ENCODE measurements around the gene CDK18.

GRCh38 chr1:205516362-205516761 is 11.9 kb downstream of the CDK18 start:
- TF ChIP-seq EZH2 (IDR thresholded peaks at IDR 0.05; ENCODE audit: insufficient read depth, poor library complexity, severe bottlenecking) (no peak), EZH2phosphoT487 (IDR thresholded peaks at IDR 0.05; ENCODE audit: insufficient read depth, low read depth) (no peak)

Measured in GM23248 (cell line).